Lung microvascular endothelial cell (primary cell): ENCODE measurements around the gene ADD1. TPM values are rescaled to one million over a fixed set of nuclear protein-coding genes. Genes with fewer than 3 reads are reported as not detected.

Experiments used
- DNase-seq, 2 donors: peaks; one replicate each; pipeline versions ENCODE4 v3.0.0 to v3.0.0-alpha.2; 2010; ENCODE audit warnings: low read depth in 2 of 2
- total RNA-seq: library from RNA; depleted of rRNA; stranded (reverse); fragments of >200 nt; gene quantifications from 2 replicates; pipeline ENCODE4 v1.2.1, GENCODE V29; 2014

Gene ADD1
- total RNA-seq, 1 donor from 2014 or later, result 156 TPM

DNA sequence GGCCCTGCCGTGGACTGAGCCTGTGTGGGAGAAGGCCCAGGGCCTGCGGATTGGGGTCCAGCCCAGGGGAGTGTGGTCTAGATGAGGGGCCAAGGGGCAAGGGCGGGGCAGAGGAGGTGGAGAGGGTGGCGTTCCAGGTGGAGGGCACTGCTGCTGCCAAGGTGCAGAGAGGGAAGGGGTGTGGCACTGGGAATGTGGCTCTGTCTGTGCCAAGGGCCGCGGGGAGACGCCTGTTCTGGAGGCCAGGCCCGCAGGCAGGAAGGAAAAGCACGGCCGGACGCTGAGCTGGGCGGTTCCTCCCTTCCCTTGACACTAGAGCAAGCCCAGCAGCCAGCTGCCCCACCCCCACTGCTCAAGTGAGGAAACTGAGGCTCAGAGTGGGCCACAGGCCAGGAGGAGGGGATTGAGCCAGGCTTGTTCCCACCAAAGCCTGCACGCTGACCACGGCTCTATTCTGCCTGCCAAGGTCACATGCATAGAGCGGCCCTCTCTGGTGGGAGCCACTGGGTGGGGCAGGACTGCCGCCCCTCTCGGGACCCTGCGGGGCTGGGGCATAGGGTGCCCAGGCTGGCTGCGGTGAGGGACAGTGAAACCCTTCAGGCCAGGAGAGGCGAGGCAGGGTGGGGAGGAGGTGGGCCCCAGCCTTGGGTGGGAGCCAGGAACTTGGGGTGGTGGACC is 37.8 kb upstream of the ADD1 start:
- DNase-seq, result peak; percentile 53 to 57

DNA sequence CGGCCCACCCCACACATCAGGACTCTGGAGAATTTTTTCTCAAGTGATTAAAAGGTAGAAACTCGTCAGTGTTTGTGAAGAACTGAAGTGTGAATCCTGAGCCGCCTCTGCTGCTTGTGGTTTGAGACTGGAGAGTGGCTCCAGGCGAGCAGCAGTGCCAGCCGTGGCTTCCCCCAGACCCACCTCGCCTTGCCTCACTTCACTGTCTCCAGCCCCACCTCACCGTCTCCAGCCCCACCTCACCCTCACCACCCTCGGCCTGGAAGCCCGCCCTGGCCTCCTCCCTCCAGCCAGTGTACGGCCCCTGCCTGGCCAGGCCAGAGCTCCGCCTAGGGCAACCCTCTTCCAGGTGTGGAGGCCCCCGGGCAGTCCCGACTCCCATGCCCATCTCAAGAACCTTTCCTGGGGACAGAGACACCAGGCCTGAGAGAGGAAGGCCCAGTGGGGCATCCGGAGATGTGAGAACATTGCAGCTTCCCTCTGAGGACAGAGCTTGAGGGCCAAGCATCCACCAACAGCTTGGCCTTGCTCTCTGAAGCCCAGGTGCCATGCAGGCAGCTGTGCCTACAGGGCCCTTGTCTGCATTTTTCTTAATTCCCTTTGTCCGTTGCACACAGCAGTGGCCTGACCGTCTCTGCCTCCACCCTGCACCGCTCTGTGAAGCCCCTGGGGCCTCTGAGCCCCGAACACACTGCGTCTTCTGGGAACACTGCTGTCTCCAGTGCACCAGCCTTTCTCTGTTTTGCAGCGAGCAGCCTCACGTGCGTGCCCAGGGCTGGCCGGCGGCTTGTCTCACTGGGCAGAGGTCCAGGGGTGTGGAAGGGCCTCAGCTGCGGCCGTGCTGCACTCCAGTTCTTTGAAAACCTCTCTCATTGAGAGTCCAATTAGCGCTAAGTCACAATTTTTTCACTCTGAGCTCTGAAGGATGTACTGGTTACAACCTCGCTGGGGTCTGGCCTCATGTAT is 37.0 kb upstream of the ADD1 start:
- peak; percentile 64 to 76 for DNase-seq

DNA sequence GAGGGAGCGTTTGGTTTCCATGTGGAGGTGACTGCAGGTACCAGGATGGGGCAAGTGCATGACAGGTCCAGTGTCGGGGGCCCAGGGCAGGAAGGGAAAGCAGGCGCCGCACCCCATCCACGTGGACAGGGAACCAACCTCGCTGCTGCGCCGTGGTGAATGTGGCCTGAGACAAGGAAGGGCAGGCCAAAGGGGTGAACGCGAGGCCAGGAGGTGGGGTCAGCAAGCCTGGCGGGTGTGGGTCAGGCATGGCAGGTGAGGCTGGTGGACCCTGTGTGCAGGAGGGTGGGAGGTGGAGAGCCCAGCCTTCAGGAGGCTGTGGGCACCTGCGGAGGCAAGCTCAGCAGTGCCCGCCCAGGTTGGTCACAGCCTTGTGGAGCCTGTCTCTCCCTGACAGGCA is 36.1 kb upstream of the ADD1 start:
- no peak for DNase-seq

DNA sequence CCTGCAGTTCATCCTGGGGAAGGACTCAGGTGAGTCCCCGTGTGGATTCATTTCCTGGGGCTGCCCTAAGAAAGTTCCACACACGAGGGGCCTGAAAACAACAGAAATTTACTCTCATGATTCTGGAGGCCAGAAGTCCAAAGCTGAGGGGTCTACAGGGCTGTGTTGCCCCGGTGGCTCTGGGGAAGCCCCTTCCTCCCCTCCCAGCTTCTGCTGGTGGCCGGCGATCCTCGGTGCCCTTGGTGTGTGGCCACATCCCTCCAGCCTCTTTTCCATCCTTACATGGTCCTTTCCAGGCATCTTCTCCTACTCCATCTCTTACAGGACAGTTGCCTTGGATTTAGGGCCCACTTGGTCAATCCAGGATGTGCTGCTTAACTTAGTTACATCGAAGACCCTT is 35.6 kb upstream of the ADD1 start:
- no peak for DNase-seq

DNA sequence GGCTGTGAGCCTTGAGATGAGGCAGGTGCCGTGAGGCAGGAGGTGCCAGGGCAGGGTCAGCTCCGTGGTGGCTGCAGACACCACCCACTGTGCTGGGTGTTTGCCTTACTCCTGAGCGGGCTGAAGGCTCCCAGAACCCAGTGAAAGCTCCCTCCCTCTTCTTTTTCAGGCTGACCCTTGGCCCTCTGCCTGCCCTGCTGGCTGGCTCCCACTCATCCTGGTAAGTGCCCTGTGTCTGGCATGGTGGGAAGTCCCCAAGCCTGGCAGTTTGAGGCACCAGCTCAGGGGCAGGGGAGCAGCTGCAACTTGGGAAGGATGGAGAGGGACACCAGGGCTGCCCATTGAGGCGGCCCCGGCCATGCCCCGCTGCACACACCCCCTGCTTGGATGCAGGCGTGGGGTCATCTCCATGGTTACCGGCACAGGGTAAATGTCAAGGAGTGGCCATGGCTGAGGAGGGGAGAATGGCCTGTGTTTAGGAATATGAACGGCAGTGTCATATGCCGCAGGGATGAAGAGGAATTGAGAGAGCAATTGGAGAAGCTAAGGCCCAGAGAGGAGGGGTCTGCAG is 33.9 kb upstream of the ADD1 start:
- no peak for DNase-seq

DNA sequence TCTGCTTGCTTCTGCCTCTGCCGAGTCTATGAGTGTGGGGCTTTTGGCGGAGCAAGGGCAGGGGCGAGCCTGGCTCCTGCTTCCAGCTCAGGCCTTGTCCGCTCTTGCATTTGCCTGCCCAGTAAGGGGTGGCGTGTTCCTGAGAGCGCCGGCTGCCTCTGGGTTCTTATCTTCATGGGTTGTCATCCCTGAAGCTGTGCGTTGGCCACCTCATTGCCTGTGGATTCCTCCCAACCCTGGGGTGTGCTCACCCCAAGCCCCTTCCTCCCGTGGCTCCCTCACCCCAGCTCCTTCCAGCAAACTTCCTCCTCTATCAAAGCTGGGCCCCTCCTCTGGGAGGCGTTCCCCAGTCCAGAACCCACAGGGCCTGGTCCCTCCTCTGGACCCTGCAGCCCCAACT is 33.3 kb upstream of the ADD1 start:
- DNase-seq, result no peak

DNA sequence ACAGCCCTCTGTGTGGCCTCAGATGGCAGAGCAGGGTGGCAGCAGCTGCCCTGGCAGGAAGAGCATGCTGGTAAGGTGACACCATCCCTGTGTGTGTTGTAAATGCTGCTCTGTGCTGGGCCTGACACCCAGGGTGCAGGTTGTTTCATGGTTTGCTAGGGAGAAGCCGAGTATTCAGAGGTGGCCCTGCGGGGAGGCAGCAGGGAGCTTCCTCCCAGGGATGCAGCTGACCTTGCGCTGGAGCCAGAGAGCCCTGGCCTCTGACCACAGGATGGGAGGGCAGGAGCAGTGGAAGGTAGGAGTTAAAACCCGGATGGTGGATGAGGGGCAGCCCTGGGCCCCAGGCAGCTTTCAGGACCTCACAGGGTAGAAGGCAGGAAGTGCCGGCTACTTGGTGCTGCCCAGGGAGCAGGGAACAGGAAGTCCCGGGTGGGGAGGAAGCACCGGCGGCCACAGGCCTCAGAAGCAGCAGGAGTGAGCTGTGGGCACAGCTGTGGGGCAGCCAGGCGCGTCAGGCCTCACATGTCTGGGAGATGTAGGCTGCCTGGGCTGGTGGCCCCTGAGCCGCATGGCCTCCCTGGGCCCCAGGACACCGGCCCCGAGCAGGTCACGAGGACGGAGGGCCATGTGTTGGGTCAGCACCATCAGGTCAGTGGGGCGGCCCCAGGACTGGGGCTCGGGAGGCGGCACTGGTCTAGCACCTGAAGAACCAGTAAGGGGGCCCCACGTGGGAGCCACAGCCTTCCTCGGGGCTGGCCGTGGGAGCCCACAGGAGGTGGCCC is 31.6 kb upstream of the ADD1 start:
- peak; percentile 52 to 73 for DNase-seq

DNA sequence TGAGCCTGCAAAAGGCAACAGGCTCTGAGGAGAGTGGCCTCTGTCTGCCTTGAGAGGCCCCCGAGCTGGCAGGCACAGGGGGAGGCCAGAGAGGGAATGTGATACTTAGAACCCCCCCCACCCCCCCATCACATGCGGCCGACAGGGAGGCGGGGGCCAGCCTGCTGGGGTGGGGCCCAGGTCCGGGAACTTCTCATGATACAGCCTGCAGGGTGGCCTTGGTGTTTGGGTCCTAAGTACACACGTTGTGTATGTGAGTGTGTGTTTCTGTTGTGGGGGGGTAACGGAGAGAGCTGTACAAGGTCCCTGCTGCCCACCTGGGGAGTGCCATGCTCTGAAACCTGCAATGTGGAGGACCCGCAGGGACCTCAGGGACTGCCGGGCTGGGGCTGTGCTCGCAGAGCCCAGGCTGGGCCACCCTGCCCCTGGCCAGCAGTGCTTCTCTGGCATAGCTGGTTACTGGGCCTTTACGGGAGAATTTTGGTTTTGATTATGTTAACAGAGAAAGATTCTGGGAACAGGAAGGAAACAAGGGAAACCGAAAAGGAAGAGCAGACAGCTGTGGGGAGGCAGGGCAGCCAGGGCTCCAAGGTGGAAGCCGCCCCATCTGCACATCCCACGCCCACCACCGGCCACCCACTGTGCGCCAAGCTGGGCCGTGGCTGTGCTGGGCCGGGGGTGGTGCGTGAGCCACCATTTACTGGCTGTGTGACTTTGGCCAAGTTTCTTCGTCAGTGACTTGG is 30.9 kb upstream of the ADD1 start:
- DNase-seq, result peak; percentile 41 to 61

DNA sequence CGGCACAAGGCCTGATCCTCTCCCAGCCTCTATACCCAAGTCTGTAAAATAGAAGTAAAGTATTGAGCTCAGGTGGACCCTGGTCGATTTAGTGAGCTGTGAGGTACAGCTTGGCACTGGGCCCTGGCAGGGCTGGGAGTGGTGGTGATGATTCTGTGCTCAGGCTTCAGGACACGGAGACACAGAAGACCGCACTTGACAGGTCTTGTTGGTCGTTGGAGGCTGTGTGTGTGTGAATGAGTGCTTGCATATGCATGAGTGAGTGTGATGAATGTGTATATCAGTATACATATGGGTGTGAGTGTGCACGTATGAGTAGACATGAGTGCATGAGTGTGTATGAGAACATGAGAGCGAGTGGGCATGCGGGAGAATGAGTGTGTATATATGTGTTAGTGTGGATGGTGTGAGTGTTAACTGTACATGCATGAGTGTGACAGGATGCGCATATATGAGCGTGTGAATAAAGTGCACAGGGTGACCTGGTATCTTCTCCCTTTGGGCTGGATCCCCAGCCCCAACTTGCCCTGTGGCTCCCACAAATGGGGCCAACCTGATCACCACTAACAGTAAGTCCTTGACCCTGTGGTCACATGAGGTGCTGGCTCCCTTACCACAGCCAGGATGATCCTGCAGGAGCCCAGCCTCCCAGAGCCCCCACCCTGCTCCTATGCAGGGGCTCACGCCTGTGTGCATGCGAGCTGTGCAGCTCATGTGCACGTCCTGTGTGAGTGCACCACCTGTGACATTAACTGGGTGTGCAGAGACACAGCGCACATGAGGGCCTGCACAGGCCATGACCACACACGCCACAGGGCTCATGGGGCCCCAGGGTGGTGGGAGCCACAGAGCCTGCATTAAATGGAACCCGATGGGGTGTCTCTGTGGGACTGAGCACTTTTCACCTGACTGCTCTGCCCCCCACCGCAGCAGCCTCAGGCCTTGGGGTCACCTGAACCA is 29.9 kb upstream of the ADD1 start:
- no peak for DNase-seq

DNA sequence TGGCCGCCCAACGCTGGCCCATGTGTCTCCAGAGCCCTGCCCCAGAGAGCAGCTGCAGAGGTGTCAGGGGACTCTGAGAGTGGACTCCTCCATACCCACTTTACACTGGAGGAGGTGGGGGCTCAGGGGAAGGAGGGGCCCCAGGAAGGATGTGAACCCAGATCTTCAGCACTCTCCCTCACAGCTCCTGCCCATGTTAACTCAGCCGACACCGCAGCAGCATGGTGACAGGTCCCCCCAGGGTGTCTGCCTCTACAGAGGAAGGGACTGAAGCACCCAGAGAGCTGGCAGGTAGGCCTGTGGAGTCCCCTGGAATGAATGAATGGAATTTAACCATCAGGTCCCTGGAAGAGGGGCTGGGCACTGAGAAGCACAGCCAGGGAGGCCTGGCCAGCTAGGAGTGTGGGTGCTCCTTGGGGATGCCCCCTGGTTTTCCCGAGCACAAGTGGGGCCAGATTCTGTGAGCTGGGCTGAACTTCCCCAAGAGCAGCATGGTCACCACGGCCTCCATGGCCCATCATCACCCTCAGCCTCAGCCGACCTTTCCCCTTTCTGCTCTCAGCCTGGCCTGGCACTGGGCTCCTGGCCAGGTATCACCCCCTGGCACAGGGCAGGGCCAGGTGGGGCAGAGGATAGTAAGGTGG is 28.9 kb upstream of the ADD1 start:
- no peak for DNase-seq

DNA sequence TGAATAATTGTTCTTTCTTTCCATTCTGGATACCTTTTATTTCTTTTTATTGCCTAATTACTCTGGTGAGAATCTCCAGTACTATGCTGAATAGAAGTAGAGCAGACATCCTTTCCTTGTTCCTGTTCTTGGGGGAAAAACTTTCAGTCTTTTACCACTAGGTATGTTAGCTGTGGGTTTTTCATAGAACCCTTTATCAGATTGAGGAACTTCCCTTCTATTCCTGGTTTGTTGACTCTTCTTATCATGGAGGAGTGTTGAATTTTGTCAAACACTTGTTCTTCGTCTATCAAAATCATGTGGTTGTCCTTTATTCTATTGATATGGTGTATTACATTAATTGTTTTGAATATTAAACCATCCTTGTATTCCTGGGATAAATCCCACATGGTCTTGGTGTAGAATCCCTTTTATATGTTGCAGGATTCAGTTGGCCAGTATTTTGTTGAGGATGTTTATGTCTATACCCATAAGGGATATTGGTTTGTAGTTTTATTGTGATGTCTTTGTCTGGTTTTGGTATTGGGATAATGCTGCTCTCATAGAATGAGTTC is 27.2 kb upstream of the ADD1 start:
- no peak for DNase-seq

DNA sequence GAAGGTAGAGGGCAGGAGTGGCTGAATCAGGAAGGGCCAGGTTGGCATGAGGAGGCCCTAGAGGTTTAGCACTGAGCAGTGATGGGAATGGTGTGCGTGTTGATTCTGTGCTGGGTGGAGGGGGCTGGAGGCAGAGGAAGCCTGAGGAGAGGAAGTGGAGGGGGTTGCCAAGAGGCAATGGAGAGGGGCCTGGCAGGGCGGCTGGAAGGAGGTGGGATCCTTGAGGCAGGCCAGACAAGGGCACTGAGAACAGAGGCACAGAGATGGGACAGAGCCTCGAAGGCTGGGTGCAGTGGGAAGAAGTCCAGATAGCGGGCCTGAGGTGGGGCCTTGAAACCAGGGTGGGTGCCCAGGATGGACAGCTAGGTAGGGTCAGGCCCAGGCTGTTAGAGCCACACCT is 26.5 kb upstream of the ADD1 start:
- DNase-seq, result no peak

DNA sequence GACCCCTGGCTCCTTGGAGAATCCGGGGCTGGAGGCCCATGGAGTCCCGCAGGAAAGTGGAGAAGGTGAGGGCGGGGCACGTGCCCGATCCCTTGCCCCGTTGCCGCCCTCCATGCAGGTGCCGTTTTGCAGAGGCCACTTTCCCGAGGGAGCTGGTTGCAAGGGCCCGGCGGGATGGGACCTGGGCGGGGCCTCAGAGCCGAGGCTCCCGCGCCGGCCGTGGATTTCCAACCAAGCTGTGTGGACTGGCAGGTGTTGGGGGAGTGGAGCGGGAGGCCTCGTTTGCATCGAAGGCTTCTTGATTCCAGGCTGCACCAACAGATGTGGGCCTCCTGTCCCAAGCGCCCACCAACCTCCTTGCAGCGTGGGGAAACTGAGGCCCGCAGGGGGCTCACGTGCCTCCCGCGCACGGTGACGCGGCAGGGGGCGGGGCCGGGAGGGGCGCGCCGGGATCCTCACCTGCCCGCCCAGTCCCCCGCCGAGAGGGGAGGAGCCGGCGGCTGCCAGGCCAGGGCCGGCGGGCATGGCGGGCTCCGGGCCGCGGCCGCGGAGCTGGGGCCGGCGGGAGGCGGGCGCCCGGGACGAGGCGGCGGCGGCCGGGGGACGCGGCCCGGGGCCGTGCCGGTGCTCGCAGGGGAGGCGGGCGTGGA is 25.8 kb upstream of the ADD1 start:
- peak in 1 of 2 donors; percentile 57 for DNase-seq

DNA sequence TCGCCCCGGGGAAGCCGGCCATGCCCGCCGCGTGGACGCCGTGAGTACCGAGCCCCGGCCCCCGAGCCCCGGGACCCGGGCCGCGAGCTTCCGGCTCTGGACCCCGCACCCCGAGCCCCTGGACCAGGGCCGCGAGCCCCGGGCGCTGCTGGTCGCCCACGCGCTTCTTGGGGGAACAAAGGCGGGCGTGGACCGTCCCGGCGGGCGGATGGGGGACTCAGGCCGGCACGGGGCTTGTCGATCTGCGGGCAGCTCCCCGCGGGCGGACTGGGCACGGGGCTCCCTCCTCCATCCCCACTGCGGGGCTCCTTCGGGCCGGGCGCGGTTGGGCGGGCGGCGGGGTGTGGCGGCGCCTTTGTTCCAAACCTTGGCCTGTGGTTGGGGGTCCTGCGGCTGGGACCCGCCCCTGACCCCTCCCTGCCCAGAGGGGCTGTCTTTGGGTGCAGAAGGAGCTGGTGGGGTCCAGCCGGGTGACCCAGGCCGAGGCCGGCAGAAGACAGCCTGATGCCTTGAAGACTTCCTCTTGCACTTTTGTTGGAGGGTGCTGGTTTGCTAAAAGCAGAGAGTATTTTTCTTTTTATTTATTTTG is 25.2 kb upstream of the ADD1 start:
- DNase-seq, result no peak

DNA sequence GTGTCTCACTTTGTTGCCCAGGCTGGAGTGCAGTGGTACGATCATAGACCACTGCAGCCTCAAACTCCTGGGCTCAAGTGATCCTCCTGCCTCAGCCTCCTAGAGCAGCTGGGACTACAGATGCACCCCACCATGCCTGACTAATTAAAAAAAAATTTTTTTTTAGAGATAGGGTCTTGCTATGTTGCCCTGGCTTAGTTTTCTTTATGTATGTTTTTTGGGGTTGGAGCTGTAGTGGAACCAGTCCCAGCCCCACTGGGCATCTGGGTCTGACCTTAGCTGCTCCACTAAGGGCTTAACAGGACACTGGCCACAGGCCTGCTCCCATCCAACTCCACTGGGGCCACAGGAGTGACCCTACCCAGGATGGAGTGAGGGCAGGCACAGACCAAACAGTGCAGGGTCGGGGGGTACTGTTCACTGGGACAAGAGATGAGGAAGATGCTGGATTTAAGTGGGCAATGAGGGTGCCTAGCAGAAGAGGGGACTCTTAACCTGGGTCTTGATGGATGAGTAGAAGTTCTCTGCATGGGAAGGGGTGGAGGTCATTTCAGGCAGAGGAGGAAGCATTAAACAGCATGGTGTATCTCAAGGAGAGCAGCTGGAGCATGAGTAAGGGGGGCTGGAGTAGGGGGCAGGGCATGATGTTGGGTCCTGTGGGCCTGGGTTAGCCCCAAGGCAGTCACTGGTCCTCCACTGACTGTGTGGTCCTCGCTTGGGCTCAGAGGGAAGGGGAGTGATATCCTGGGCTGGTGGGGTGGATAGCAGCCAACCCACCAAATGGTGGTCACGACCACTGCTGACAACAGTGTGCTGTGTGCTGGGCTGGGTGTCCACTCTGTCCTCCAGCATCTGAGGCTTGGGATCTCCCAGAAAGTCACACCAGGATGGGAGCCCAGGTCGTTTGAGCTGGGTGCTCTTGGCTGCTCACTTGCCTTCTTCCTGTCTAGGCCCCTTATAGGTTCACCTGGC is 24.1 kb upstream of the ADD1 start:
- DNase-seq, result no peak

DNA sequence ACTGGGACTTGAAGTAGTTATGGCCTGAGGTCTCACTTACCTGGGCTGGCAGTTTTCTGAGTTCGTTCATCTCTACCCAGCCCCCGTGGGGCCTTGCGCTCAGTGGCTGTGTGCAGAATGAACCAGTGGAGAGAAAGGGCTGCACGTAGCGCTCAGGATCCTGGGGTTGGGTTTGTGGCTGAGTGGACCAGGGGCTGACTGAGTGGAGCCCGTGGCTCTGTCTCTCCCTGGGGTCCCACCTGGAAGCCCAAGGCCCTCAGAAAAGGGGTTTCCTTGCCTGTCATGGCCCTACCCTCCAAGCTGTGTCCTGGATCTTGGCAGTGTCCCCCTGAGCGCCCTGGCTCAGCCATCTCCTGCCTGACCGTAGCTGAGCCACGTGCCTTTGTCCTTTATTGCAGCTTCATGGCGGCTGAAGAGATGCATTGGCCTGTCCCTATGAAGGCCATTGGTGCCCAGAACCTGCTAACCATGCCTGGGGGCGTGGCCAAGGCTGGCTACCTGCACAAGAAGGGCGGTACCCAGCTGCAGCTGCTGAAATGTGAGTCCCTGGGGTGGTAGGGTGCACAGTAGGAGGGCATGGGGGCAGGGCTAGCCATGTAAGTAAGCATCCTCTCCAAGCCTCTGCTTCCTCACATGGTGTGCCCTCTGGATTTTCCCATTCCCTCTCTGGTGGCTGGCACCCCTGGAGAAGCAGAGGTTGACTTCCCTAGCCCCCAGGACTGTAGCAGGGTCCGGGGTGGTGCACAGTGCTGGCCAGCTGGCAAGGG is 23.2 kb upstream of the ADD1 start:
- no peak for DNase-seq
